H54 (cell line): Measurements from ENCODE around the gene SPDEF.

ENCODE experiments used
- DNase-seq: peaks from one replicate; pipeline ENCODE4 v3.0.0; 2011; ENCODE audit warnings: low spot score, mixed read lengths; ENCODE audit not compliant: insufficient read length
- FAIRE-seq: peaks from 3 replicates; lab custom pipeline; 2011; peaks lifted over from hg19 to GRCh38; lab: Jason Lieb, UNC
- POLR2A ChIP-seq: IDR thresholded peaks from 2 replicates; pipeline ENCODE4 v1.6.1; 2011; ENCODE audit warnings: low read depth, mild to moderate bottlenecking, low read length

SPDEF gene

GRCh38 chr6:34511915-34512737 lies 44.0 kb downstream of the SPDEF start:
- no peak for FAIRE-seq
- no peak for DNase-seq
- TF ChIP-seq POLR2A, result no peak

- no peak for TF ChIP-seq POLR2A
- FAIRE-seq (no peak), DNase-seq (no peak)
These were observed 44.8 kb downstream of the SPDEF start for GRCh38 chr6:34511214-34511914.

DNA sequence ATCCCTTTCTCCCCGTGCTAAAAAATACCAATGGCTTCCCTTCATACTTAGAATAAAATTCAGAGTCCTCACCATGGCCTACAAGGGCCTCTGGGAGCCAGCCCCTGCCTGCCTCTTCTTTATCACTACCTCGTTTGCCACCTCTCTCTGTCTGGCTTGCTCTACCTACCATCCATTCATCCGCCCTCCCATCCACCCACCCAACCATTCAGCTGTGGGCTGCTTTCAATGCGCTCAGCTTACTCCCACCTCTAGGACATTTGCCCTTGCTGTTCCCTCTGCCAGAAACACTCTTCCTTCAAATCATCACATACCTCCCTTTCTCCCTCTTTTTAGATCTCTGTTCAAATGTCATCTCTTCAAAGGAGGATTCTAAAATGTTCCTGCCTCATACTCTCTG lies 45.8 kb downstream of the SPDEF start:
- no peak for DNase-seq
- no peak for TF ChIP-seq POLR2A
- no peak for FAIRE-seq

GRCh38 chr6:34509782-34510181 lies 46.3 kb downstream of the SPDEF start:
- FAIRE-seq, result no peak
- TF ChIP-seq POLR2A, result no peak
- no peak for DNase-seq

DNA sequence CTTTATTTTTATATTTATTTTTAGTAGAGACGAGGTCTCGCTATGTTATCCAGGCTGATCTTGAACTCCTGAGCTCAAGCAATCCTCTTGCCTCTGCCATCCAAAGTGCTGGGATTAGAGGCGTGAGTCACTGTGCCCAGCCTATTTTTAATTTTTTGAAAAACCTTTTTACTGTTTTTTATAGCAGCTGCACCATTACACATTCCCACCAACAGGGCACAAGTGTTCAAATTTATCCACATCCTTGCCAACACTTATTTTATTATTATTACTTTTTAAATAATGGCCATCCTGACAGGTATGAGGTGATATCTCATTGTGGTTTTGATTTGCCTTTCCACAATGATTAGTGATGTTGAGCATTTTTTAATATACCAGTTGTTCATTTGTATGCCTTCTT lies 47.7 kb downstream of the SPDEF start:
- DNase-seq, result no peak
- no peak for FAIRE-seq
- TF ChIP-seq POLR2A, result no peak

DNA sequence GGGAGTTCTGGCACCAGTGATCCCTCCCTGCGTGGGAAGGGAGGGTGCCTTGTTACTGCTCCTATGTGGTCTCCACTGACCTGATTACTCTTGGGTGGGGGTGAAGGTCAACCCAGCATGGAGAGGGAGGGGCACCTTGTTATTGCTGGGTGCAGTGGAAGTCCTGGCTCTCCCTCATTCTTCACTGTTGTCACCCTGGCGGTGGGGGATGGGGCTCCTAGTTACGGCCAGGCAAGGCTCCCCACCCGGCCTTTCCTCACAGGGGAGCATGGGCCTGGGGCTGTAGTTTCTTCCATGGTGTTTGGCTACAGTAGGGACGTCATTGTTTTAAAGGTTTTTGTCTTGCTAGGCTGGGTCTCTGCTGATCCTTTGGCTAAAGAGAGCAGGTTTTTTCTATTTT lies 49.4 kb downstream of the SPDEF start:
- TF ChIP-seq POLR2A, result no peak
- no peak for DNase-seq
- FAIRE-seq, result no peak

DNA sequence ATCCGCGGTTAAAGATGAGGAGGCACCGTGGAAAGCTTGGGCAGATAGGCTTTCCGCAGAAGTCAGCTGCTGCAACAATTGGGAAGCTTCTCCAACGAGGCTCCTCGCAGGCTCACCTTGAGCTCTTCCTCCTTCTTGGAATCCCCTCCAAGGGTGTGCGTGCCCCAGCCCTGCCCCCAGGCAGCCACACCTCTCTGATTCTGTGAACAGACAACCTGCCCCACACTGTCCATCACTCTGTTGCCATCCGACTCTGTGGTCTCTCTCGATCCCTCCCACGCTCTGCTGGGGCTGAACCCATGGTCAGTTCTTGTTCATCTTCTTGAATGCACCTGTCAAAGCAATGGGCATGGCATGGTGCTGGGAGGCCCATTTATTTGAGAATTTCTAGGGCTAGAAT lies 58.7 kb downstream of the SPDEF start:
- DNase-seq (no peak), FAIRE-seq (no peak)
- no peak for TF ChIP-seq POLR2A

DNA sequence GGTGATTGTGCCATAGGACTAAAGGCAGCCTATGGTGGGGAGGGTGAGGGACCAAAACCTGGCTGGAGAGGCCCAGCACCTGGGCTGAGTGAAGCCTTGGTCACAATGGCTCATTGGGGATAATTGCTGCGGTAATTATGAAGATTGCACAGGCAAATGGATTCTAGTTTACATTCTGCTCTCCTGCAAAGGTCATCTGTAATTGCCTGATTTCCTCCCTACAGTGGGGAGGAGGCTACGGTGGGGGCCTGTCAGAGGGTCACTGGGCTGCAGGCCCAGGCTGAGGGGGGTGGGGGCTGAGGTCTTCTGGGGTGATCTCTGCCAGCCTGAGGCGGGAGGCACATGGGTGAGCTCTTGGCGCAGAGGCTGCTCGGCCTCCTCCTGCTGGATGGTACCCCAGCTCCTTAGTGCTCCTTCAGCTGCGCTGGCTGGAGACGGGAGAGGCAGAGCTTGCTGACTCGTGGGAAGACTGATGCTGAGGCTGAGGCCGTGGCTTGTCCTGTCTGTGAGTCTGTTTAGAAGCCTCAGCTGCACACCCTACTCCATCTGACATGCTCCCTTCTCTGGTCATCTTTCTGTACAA lies 59.9 kb downstream of the SPDEF start:
- FAIRE-seq, result no peak

DNA sequence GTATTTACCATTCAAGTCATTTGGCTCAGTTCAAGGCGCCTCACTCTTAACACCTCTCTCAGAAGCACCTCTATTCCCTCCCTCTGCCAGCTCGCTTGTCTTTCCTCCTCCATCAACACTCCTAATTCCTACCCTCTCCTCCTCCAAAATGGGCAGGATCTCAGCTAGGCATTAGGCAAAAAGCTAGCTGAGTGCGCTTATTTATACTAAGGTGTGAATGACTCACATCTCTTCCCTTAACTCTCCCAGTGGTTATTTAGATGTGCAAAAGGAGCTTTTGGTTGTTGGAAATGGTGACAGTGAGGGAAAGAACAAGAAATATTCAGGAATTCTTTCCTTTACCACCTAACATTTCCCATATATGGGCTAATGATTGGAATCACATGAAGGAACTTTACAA lies 61.2 kb downstream of the SPDEF start:
- DNase-seq, result no peak
- TF ChIP-seq POLR2A, result no peak
- no peak for FAIRE-seq

More for the DNA sequence above, 59.9 kb downstream of the SPDEF start:
- no peak for TF ChIP-seq POLR2A
- no peak for DNase-seq

GRCh38 chr6:34493344-34493743 lies 62.8 kb downstream of the SPDEF start:
- DNase-seq (no peak), FAIRE-seq (no peak)
- no peak for TF ChIP-seq POLR2A

DNA sequence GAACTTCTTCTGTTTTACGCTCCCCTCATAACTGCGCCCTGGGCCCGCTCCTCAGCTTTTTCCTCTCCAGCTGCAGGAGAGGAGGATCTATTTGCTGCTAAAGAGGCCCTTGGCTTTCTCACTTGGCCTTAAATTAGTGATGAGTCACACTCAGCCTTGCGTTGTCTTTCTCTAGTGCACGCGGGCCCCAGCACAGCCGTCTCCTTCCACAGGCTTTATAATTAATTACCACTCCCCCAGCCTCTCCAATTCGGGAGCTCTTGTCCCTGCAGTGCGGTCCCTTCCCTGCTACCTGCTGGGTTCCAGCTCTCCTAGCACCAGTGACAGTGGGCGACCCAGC lies 65.1 kb downstream of the SPDEF start:
- no peak for TF ChIP-seq POLR2A
- no peak for DNase-seq
- FAIRE-seq, result no peak

DNA sequence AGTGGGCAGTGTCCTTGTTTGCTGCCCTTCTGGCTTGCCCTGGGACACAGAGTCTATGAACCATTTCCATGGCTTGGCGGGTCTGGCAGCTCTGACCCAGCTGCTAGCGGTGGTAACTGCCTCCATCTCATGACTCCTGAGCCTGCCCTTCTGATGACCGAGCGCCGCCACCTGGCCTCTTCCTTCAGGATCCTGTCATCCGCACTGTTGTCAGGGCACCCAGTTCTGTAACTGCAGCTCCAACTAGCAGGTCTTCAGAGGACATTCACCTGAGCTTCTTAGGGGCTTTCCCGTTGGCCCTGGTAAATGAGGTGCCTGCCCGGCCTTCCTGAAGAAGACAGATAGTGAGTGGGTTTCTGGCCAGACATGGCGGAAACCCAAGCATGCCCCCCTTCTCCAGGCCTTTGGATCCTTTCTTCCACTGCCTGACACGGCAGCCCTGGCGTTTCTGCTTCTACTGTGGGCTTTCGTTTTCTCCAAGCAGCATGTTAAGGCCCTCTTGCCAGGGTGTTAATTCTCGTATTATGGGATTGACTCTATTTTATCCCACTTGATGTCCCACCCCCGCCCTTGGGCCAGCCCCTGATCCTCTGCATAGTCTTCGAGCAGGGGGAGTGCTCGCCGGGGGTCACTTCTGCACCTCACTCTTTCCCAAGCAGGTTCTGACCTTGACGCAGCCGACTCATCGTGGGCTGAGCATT lies 65.6 kb downstream of the SPDEF start:
- DNase-seq (no peak), FAIRE-seq (no peak)
- no peak for TF ChIP-seq POLR2A

DNA sequence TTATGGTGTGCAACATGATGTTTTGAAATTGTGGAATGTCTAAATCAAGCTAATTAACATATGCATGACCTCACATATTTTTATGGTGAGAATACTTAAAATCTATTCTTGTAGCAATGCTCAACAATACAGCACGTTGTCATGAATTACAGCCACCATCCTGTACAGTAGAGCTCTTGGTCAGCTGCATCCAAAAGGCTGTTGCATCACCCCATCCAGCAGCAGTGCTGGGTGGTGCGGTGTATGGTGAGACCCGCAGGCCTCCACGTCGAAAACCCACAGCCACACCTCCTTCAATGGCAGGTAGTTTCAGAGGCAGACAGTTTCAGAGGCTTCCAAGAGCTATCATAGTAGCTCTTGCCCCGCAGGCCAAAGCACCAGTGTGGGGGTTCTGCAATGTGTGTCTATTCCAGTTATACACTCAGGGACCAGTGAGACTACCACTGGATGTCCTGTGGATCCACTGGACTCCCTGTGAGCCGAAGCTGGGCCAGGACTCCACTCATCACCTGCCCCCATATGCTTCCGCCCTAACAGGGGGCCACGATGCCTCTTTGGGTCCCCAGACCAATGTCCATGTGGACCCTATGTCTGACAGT lies 66.8 kb downstream of the SPDEF start:
- TF ChIP-seq POLR2A, result no peak
- no peak for DNase-seq
- FAIRE-seq, result no peak
